Lower leg skin (tissue), 3 donors: ENCODE results near the gene C14orf119.

ENCODE experiments used
- CTCF ChIP-seq, 3 donors: fragments of 450-650 bp; IDR thresholded peaks; one replicate each; pipeline ENCODE4 v1.5.1; 2016; ENCODE audit warnings: antibody characterized with exemption in 3 of 3, mild to moderate bottlenecking in 3 of 3, moderate library complexity in 2 of 3
- POLR2A ChIP-seq, 2 donors: fragments of 450-650 bp; IDR thresholded peaks; one replicate each; pipeline ENCODE4 v1.6.1; 2016 to 2017; ENCODE audit warnings: antibody characterized with exemption in 2 of 2, mild to moderate bottlenecking in 1 of 2, moderate library complexity in 1 of 2

DNA sequence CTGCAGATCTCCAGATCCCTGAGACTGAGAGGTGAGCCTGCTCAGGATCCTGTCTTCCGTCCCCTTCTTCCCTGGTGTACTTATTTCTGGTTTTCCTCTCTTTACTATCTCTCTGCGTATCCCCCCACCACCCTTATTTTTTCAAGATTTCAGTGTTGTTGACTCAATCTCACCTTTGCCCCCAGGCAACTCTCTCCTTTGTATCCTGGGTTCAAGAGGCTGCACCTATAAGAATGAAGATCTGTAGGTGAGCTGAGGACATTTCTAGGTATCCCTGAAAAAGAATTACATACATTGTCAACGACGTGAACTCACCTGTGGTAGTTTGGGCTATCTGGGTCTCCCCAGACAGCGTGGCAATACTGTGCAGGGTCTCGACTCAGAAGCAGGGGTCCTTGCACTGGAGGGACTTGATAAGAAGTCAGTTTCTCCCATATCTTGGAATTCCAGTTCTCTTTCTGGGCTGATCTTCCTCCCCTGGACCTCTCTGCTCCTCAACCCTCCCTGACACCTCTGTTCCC lies 8.8 kb downstream of the C14orf119 start:
- TF ChIP-seq CTCF (IDR thresholded peaks at IDR 0.05) (no peak), POLR2A (IDR thresholded peaks at IDR 0.05) (no peak)
